ENCODE results near the gene SLC22A12. TPM values are rescaled to one million over a fixed set of nuclear protein-coding genes. Genes with fewer than 3 reads are reported as not detected.

SLC22A12 gene
- total RNA-seq, 1 donor from 2014 or later: not detected

DNA sequence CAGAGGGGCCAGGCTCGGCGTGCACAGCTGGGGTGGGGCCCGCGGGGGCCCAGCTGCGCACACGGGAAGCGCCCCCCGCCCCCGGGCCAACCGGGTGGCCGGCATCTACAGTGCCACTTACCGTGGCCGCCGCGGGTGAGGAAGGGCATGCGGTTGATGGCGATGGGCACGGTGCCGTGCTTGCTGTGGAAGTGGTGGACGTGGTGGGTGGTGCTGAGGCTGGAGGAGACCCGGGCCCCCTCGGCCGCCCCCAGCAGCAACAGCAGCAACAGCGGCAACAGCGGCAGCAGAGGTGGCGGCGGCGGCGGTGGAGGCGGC lies 51.4 kb downstream of the SLC22A12 start:
- H3K4me3 ChIP-seq (ENCODE audit: low read depth, low read length): no peak overlapping the region
- H3K36me3 ChIP-seq (ENCODE audit: control insufficient read depth, insufficient read depth, low read length): no peaks in the 10 kb centered on the region
- DNase-seq (ENCODE audit: low read depth) (no peak), FAIRE-seq (no peak)
- no peak for TF ChIP-seq CTCF (IDR thresholded peaks at IDR 0.05; ENCODE audit: insufficient read depth, low read length, severe bottlenecking)
- H3K27me3 ChIP-seq (ENCODE audit: control insufficient read depth, insufficient read depth, low read length): peaks cover 48% of the 10 kb centered on the region

- TF ChIP-seq CTCF (IDR thresholded peaks at IDR 0.05; ENCODE audit: insufficient read depth, low read length, severe bottlenecking): no peak
- Histone ChIP-seq H3K4me3 (ENCODE audit: low read depth, low read length) (no peak overlapping the region), H3K36me3 (ENCODE audit: control insufficient read depth, insufficient read depth, low read length) (no peaks in the 10 kb centered on the region), H3K27me3 (ENCODE audit: control insufficient read depth, insufficient read depth, low read length) (peaks cover 46% of the 10 kb centered on the region)
- DNase-seq (ENCODE audit: low read depth): no peak
- no peak for FAIRE-seq
Measured at GRCh38 chr11:64642871-64643255, 51.8 kb downstream of the SLC22A12 start.

DNA sequence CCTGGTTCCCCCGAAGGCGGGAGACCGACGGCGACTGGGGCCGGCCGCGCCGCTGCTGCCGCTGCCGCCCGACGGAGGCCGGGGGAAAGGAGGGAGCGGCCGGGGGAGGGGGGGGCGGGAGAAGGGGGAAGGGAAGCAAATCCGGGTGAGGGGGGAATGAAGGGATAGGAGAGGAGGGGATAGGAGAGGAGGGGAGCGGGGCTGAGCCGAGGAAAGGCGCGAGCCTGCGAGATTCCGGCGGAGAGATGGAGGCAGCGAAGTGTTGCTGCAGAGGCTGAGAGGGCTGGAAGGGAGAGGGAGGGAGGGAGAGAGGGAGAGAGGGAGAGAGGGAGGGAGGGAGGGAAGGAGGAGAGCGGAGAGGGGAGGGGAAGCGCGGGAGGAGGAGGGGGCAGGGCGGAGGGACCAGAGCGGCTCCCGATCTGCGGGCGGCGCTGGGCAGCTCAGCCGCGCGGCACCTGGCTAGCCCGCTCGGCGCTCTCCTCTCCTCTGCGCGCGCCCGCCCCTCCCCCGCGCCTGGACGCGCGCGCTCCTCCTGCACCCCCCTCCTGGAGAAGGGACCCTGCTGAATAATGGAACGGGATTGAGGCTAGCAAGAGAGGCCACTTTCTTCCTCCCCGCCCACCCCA lies 52.3 kb downstream of the SLC22A12 start:
- H3K36me3 ChIP-seq (ENCODE audit: control insufficient read depth, insufficient read depth, low read length): no peaks in the 10 kb centered on the region
- no peak for TF ChIP-seq CTCF (IDR thresholded peaks at IDR 0.05; ENCODE audit: insufficient read depth, low read length, severe bottlenecking)
- FAIRE-seq (no peak), DNase-seq (ENCODE audit: low read depth) (no peak)
- no peak overlapping the region for H3K4me3 ChIP-seq (ENCODE audit: low read depth, low read length)
- peaks cover 46% of the 10 kb centered on the region for H3K27me3 ChIP-seq (ENCODE audit: control insufficient read depth, insufficient read depth, low read length)

DNA sequence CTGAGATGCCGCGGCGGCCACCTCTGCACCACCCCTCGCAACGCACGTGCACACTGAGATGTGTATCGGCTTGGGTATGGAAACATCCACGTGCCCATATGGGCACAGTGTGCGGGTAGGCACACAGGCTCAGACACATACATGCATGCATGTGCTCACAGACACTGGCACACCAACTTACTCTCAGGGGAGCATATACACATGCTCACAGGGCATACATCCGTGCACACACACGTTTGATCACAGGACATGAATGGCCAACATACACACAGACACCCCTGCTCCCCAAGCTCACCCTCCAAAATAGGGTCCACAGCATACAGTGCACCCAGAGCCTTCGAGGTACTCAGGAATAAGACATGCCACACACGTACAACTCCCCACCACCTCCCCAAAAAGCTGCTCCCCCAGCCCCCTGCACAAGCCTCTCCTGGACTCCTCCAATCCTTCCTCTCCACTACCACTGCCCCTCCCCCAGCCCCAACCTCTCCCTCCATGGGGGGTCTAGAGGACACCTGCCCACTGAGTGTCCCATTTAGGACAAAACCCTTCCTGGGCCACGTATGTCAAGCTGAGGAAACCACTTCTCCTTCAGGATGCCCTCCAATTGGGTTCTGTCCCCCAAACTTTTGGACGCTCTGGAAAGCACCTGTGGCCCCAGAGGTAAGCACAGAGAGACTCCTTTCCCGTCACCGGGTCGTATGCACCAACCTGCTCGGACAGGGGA lies 53.1 kb downstream of the SLC22A12 start:
- no peak for FAIRE-seq
- no peak for DNase-seq (ENCODE audit: low read depth)
- no peak overlapping the region for H3K4me3 ChIP-seq (ENCODE audit: low read depth, low read length)
- no peaks in the 10 kb centered on the region for H3K36me3 ChIP-seq (ENCODE audit: control insufficient read depth, insufficient read depth, low read length)
- H3K27me3 ChIP-seq (ENCODE audit: control insufficient read depth, insufficient read depth, low read length): peaks cover 46% of the 10 kb centered on the region
- TF ChIP-seq CTCF (IDR thresholded peaks at IDR 0.05; ENCODE audit: insufficient read depth, low read length, severe bottlenecking): no peak

DNA sequence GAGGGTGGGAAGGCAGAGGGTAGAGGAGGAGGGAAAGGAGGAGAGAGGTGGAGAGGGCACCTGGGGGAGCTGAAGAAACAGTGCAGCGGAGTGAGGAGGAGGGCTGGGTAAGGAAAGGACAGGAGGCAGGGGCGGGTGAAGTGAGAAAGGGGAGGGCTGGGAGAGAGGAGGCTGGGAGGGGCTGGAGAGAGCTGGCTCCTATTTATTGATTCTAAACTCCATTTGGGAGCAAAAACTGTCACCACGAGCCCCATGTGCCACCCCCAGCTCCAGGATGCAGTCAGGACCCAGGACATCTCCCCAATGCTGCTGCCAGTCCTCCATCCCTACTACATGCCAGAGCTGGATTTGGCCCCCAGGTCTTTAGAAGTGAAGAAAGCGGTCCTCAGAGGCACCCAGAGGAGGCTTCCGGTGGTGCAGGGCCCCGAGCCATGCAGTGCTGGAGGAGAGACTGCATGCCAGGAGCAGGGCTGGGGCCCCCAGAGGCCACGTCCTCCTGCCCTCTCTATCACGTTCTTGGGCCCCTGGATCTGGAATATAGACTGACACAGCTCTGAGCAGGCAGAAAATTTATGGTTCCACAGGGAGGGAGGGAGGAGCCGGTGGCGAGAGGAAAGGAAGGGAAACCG lies 53.7 kb downstream of the SLC22A12 start:
- no peak overlapping the region for H3K4me3 ChIP-seq (ENCODE audit: low read depth, low read length)
- DNase-seq (ENCODE audit: low read depth) (no peak), FAIRE-seq (no peak)
- TF ChIP-seq CTCF (IDR thresholded peaks at IDR 0.05; ENCODE audit: insufficient read depth, low read length, severe bottlenecking): peak; percentile 11
- H3K27me3 ChIP-seq (ENCODE audit: control insufficient read depth, insufficient read depth, low read length): peaks cover 43% of the 10 kb centered on the region
- no peaks in the 10 kb centered on the region for H3K36me3 ChIP-seq (ENCODE audit: control insufficient read depth, insufficient read depth, low read length)
